Measurements from ENCODE around the gene RAP1B.
"Not testable (repeated sequence)": the region's sequence is repeated elsewhere in the genome, so short reads cannot be mapped to it uniquely, and the experiment has no call there.

GRCh38 chr12:68637439-68637838, 26.7 kb downstream of the RAP1B start:
- not testable (repeated sequence) for TF ChIP-seq POLR2A, CTCF (IDR thresholded peaks at IDR 0.05)

All from adrenal gland (tissue), 5 donors.